ENCODE measurements around the gene ANKLE2. TPM values are rescaled to one million over a fixed set of nuclear protein-coding genes. Genes with fewer than 3 reads are reported as not detected.

The ANKLE2 gene
- polyA plus RNA-seq, 1 of the 3 experiments (the other 2 are of a cell fraction) = 55.1 TPM

- POLR2A ChIA-PET = no interaction called here
Observed at GRCh38 chr12:132746613-132747012, 15.0 kb downstream of the ANKLE2 start.

GRCh38 chr12:132743831-132744230 lies 17.8 kb downstream of the ANKLE2 start:
- no peak for DNase-seq
- TF ChIP-seq ELF1 (IDR thresholded peaks at IDR 0.05) = no peak
- CTCF ChIA-PET = interaction anchor here (0.8 to 1.1 kb wide), 2 partner anchors 17 to 25 kb away, joined by 3 to 4 read pairs; no protein-coding TSS in a partner anchor
- no peak overlapping the region for H3K9ac ChIP-seq
- H3K4me2 ChIP-seq = no peak overlapping the region
- H4K20me1 ChIP-seq (ENCODE audit: insufficient read depth) = peaks cover 39% of the 10 kb centered on the region; the same call in 1 of the 2 replicates
- no peak overlapping the region for H3K27ac ChIP-seq (ENCODE audit: low read depth in 2 of 2, low read length in 1 of 2)
- 90% methylated on average over 13 of the region's 13 CpGs for WGBS (ENCODE audit: low lambda C conversion rate)
- H3F3A ChIP-seq (replicated peaks; ENCODE audit: insufficient read depth) = peaks cover 13% of the 10 kb centered on the region
- no peak overlapping the region for H3K4me3 ChIP-seq (ENCODE audit: low read depth in 2 of 2, low read length in 1 of 2)
- peaks cover 45 to 85% of the 10 kb centered on the region in 2 experiments for H3K36me3 ChIP-seq (replicated peaks in 1 of 2; ENCODE audit: control insufficient read depth in 1 of 2, insufficient read depth in 2 of 2, low read length in 1 of 2)
- POLR2A ChIA-PET = no interaction called here
- H3K4me1 ChIP-seq (ENCODE audit: control insufficient read depth in 1 of 2, insufficient read depth in 2 of 2, low read depth in 1 of 2, low read length in 1 of 2) = no peaks in the 10 kb centered on the region
- H3K9me2 ChIP-seq = no peaks in the 10 kb centered on the region
- H3K27me3 ChIP-seq (ENCODE audit: insufficient read depth) = no peaks in the 10 kb centered on the region
- H3K79me2 ChIP-seq (ENCODE audit: insufficient read depth) = peaks cover 93% of the 10 kb centered on the region
- no peak overlapping the region for H2AFZ ChIP-seq (ENCODE audit: low read depth)
- H3K9me3 ChIP-seq = no peaks in the 10 kb centered on the region

More at GRCh38 chr12:132746613-132747012, 15.0 kb downstream of the ANKLE2 start:
- Histone ChIP-seq H3K9ac (no peak overlapping the region), H3K4me1 (ENCODE audit: control insufficient read depth in 1 of 2, insufficient read depth in 2 of 2, low read depth in 1 of 2, low read length in 1 of 2) (no peaks in the 10 kb centered on the region), H3K36me3 (replicated peaks in 1 of 2; ENCODE audit: control insufficient read depth in 1 of 2, insufficient read depth in 2 of 2, low read length in 1 of 2) (peaks cover 50 to 74% of the 10 kb centered on the region in 2 experiments), H2AFZ (ENCODE audit: low read depth) (no peak overlapping the region), H3K27me3 (ENCODE audit: insufficient read depth) (no peaks in the 10 kb centered on the region), H3K9me3 (no peaks in the 10 kb centered on the region), H3F3A (replicated peaks; ENCODE audit: insufficient read depth) (peaks cover 8% of the 10 kb centered on the region), H3K79me2 (ENCODE audit: insufficient read depth) (peaks cover 95% of the 10 kb centered on the region), H3K27ac (ENCODE audit: low read depth in 2 of 2, low read length in 1 of 2) (no peak overlapping the region), H3K4me2 (no peak overlapping the region), H3K4me3 (ENCODE audit: low read depth in 2 of 2, low read length in 1 of 2) (no peak overlapping the region), H3K9me2 (no peaks in the 10 kb centered on the region), H4K20me1 (ENCODE audit: insufficient read depth) (peaks cover 59% of the 10 kb centered on the region; the same call in 1 of the 2 replicates)
- DNase-seq = no peak
- CTCF ChIA-PET = interaction anchor here (1.2 kb wide), 1 partner anchor 11 kb away, joined by 3 read pairs; no protein-coding TSS in a partner anchor
- WGBS (ENCODE audit: low lambda C conversion rate) = 98% methylated on average over 2 of the region's 3 CpGs
- TF ChIP-seq TCF12 (IDR thresholded peaks at IDR 0.05) (no peak), FOSL2 (IDR thresholded peaks at IDR 0.05; ENCODE audit: borderline replicate concordance, low read depth) (no peak), FOXJ3 (CRISPR knock-in tag; IDR thresholded peaks at IDR 0.05) (no peak), FOXM1 (IDR thresholded peaks at IDR 0.05; ENCODE audit: low read depth) (no peak), ZBTB33 (IDR thresholded peaks at IDR 0.05; ENCODE audit: borderline replicate concordance, low read depth) (no peak), EZH2phosphoT487 (IDR thresholded peaks at IDR 0.05; ENCODE audit: borderline replicate concordance, low read depth) (no peak), SIN3A (IDR thresholded peaks at IDR 0.05; ENCODE audit: borderline replicate concordance, low read depth, low read length) (no peak), GATA2 (CRISPR knock-in tag; IDR thresholded peaks at IDR 0.05) (no peak), CHD2 (IDR thresholded peaks at IDR 0.05; ENCODE audit: low read length, partially characterized antibody) (no peak), JUND (IDR thresholded peaks at IDR 0.05) (no peak), TAF1 (IDR thresholded peaks at IDR 0.05; ENCODE audit: borderline replicate concordance, low read depth, low read length) (no peak)

All from SK-N-SH (cell line).